ENCODE measurements around the gene PDF. TPM values are rescaled to one million over a fixed set of nuclear protein-coding genes. Genes with fewer than 3 reads are reported as not detected.
"Not testable (repeated sequence)": the region's sequence is repeated elsewhere in the genome, so short reads cannot be mapped to it uniquely, and the experiment has no call there.

PDF gene
- total RNA-seq, 2 experiments from 2014 or later, result 12.3 to 13.9 TPM

DNA sequence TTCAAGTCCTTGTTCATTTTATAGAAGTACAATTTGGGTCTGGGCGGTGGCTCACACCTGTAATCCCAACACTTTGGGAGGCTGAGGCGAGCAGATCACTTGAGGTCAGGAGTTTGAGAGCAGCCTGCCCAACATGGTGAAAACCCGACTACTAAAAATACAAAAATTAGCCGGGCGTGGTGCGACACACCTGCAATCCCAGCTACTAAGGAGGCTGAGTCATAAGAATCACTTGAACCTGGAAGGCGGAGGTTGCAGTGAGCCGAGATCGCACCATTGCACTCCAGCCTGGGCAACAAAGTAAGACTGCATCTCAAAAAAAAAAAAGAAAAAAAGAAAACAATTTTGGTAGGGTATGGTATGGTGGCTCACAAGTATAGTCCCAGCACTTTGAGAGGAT lies 29.7 kb upstream of the PDF start:
- CTCF ChIA-PET; DNase-seq; H3K27me3 Mint-ChIP-seq (ENCODE audit: low read depth); H3K9me3 Mint-ChIP-seq; H3K4me3 Mint-ChIP-seq; H3K4me1 Mint-ChIP-seq (ENCODE audit: low read depth); intact Hi-C loops (cut with micrococcal nuclease); H3K27ac Mint-ChIP-seq: not testable (repeated sequence)
- peaks cover 27% of the 10 kb centered on the region for H3K36me3 Mint-ChIP-seq (ENCODE audit: low read depth)

DNA sequence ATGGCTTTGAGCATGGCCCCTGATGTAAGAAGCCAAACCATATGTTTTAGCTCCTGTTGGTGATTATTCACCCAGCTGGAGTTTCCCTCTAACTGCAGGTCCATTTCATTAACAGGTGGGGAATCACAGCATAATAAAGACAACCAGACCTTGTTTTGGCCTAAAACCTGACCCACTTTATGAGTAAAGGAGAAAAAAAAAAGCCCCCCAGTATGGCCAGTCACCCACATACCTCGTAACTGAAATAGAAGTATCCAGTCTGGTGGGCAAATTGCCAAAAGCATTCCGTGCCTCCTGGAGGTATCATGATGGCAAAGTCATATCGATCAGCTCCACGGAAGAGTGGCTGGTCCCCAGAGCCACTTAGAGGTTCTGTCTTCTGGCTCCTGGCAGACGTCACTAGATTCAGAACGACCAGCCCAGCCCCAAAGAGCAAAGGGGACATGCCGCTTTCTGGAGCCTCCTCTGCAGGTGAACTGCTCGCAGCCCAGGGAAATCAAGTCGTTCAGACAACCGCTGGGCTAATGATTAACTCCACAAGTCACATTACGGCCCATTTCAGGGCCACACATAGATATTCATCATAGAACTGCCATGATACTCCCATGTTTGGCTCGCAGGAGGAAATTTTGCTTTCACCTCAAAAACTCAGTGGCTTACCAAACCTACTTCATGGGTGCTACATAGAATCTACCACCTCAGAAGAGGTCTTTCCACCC lies 21.1 kb upstream of the PDF start, which contains the start of gene TMED6:
TSS of gene TMED6 (minus strand) at position 478 of the 719 bp plus-strand sequence. CDS start at position 445, 33 bp downstream.
- CTCF ChIA-PET, result interaction anchor here (0.6 kb wide), 2 partner anchors 18 to 45 kb away, joined by 3 to 8 read pairs; no protein-coding TSS in a partner anchor
- Mint-ChIP-seq H3K4me1 (ENCODE audit: low read depth) (no peaks in the 10 kb centered on the region), H3K27ac (peak within 1 kb of the TSS; percentile 46), H3K9me3 (no peaks in the 10 kb centered on the region), H3K27me3 (ENCODE audit: low read depth) (no peaks in the 10 kb centered on the region), H3K36me3 (ENCODE audit: low read depth) (peaks cover 28% of the 10 kb centered on the region), H3K4me3 (no peak within 1 kb of the TSS)
- no peak for DNase-seq
- intact Hi-C loops (cut with micrococcal nuclease), result no loop called here

DNA sequence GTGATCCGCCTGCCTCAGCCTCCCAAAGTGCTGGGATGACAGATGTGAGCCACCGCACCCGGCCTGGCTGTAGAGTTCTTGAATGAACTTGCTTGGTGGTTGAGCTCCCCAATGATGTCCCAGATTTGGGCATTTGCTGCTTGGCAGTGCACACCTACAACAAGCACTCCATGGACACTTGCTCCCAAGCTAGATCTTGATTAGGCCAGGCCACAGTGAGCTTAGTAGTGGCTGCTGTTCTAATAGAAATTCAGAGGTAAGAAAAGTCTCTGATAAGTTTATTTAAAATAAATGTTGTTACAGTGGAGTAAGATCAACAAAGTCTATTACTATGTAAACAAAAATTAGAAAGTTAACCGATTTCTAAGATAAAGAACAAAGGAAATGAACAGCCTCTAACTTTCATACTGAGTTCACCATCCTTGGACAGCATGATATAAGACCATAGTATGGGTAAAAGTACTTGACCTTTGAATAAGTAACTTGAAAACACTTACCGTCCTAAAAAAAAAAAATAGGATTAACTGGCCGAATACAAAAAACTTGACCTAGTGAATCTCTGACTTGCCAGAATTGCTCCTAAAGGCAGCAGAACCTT lies 20.2 kb upstream of the PDF start:
- H3K4me3 Mint-ChIP-seq, result no peak overlapping the region
- CTCF ChIA-PET, result interaction anchor here (0.6 kb wide), 2 partner anchors 17 to 44 kb away, joined by 3 to 8 read pairs; no protein-coding TSS in a partner anchor
- no peak overlapping the region for H3K27ac Mint-ChIP-seq
- H3K9me3 Mint-ChIP-seq, result no peaks in the 10 kb centered on the region
- no peak for DNase-seq
- peaks cover 2% of the 10 kb centered on the region for H3K4me1 Mint-ChIP-seq (ENCODE audit: low read depth)
- intact Hi-C loops (cut with micrococcal nuclease), result no loop called here
- peaks cover 26% of the 10 kb centered on the region for H3K36me3 Mint-ChIP-seq (ENCODE audit: low read depth)
- H3K27me3 Mint-ChIP-seq (ENCODE audit: low read depth), result no peaks in the 10 kb centered on the region

DNA sequence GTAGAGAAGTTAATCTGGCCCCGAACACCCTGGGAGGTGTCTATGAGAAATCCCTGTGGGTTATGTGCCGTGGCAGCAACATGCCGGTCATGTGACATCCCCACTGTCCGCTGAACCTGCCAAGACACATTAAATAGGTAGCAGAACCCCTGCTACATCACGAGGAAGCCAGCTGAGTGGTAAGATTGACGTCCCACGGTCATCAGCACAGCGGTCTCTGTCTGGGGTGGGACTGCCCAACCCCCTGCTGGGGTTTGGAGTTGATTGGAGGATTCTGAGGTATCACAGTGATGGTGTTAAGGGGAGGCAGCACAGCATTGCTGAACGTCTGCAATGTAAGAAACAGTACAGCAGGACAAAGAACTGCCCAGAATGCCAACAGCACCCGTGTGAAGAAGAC lies 19.1 kb upstream of the PDF start:
- Mint-ChIP-seq H3K27ac (no peak overlapping the region), H3K27me3 (ENCODE audit: low read depth) (no peaks in the 10 kb centered on the region), H3K4me1 (ENCODE audit: low read depth) (peaks cover 4% of the 10 kb centered on the region), H3K9me3 (no peaks in the 10 kb centered on the region), H3K4me3 (no peak overlapping the region), H3K36me3 (ENCODE audit: low read depth) (peaks cover 19% of the 10 kb centered on the region)
- intact Hi-C loops (cut with micrococcal nuclease), result no loop called here
- CTCF ChIA-PET, result no interaction called here
- DNase-seq, result no peak

GRCh38 chr16:69348222-69348621 lies 17.8 kb upstream of the PDF start:
- H3K27ac Mint-ChIP-seq, result no peak overlapping the region
- peaks cover 6% of the 10 kb centered on the region for H3K4me1 Mint-ChIP-seq (ENCODE audit: low read depth)
- no peaks in the 10 kb centered on the region for H3K9me3 Mint-ChIP-seq
- no peaks in the 10 kb centered on the region for H3K27me3 Mint-ChIP-seq (ENCODE audit: low read depth)
- CTCF ChIA-PET, result no interaction called here
- peaks cover 24% of the 10 kb centered on the region for H3K36me3 Mint-ChIP-seq (ENCODE audit: low read depth)
- no peak overlapping the region for H3K4me3 Mint-ChIP-seq
- no peak for DNase-seq
- intact Hi-C loops (cut with micrococcal nuclease), result no loop called here

DNA sequence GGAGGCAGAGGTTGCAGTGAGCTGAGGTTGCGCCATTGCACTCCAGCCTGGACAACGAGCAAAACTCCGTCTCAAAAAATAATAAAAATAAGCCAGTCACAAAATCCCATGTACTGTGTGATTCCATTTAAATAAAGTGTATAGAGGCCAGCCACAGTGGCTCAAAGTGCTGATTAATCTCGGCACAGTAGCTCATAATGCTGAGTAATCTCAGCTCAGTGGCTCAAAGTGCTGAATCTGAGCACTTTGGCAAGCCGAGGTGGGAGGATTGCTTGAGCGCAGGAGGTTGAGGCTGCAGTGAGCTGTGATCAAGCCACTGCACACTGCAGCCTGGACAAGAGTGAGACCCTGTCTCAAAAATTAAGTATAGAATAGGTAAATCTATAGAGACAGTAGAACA lies 16.3 kb upstream of the PDF start:
- CTCF ChIA-PET, result no interaction called here
- Mint-ChIP-seq H3K27ac (no peak overlapping the region), H3K27me3 (ENCODE audit: low read depth) (no peaks in the 10 kb centered on the region), H3K4me1 (ENCODE audit: low read depth) (peaks cover 15% of the 10 kb centered on the region), H3K36me3 (ENCODE audit: low read depth) (peaks cover 24% of the 10 kb centered on the region), H3K9me3 (no peaks in the 10 kb centered on the region), H3K4me3 (no peak overlapping the region)
- DNase-seq, result no peak
- intact Hi-C loops (cut with micrococcal nuclease), result no loop called here

DNA sequence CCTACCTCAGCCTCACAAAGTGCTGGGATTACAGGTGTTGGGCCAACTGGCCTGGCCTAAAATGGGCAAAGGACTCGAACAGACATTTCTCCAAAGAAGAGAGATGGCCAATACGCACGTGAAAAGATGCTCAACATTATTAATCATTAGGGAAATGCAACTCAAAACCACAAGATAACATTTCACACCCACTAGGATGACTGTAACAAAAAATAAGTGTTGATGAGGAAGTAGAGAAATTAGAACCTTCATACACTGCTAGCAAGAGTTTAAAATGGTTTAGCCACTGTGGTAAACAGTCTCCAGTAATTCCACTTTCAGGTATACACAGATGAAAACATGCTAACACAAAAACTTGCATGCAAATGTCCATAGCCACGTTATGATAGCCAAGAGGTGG lies 15.5 kb upstream of the PDF start:
- Mint-ChIP-seq H3K36me3 (ENCODE audit: low read depth) (peaks cover 29% of the 10 kb centered on the region), H3K9me3 (no peaks in the 10 kb centered on the region), H3K4me1 (ENCODE audit: low read depth) (peaks cover 22% of the 10 kb centered on the region), H3K4me3 (no peak overlapping the region), H3K27ac (no peak overlapping the region), H3K27me3 (ENCODE audit: low read depth) (no peaks in the 10 kb centered on the region)
- DNase-seq, result no peak
- CTCF ChIA-PET, result no interaction called here
- intact Hi-C loops (cut with micrococcal nuclease), result no loop called here

DNA sequence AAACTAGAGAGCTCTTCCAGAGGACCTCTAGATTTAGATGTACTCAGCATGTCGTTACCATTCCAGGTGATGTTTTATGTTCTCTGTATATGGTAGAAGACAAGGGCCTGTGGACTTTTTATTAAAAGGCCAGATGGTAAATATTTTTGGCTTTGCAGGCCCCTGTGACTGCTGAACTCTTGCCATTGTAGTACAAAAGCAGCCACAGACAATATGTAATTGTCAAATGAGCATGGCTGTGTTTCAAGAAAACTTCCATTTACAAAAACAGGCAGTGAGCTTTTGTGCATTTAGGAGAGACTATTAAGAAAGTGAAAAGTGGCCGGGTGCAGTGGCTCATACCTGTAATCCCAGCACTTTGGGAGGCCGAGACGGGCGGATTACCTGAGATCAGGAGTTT lies 13.8 kb upstream of the PDF start:
- intact Hi-C loops (cut with micrococcal nuclease), result no loop called here
- CTCF ChIA-PET, result no interaction called here
- Mint-ChIP-seq H3K36me3 (ENCODE audit: low read depth) (peaks cover 35% of the 10 kb centered on the region), H3K27ac (no peak overlapping the region), H3K4me1 (ENCODE audit: low read depth) (peaks cover 33% of the 10 kb centered on the region), H3K9me3 (no peaks in the 10 kb centered on the region), H3K27me3 (ENCODE audit: low read depth) (no peaks in the 10 kb centered on the region), H3K4me3 (no peak overlapping the region)
- no peak for DNase-seq

GRCh38 chr16:69340095-69340644 lies 9.8 kb upstream of the PDF start:
- CTCF ChIA-PET, result interaction anchor here (1.2 to 2.2 kb wide), 4 partner anchors 9 to 414 kb away, joined by 3 to 8 read pairs (median 4); partner anchors contain the start of genes NOB1 and PDF
- H3K4me3 Mint-ChIP-seq, result peak overlapping the region; percentile 98
- no peaks in the 10 kb centered on the region for H3K9me3 Mint-ChIP-seq
- DNase-seq, result peak; percentile 53
- H3K36me3 Mint-ChIP-seq (ENCODE audit: low read depth), result peaks cover 36% of the 10 kb centered on the region
- intact Hi-C loops (cut with micrococcal nuclease), result no loop called here
- peaks cover 51% of the 10 kb centered on the region for H3K4me1 Mint-ChIP-seq (ENCODE audit: low read depth)
- H3K27me3 Mint-ChIP-seq (ENCODE audit: low read depth), result no peaks in the 10 kb centered on the region
- peak overlapping the region; percentile 95 for H3K27ac Mint-ChIP-seq

DNA sequence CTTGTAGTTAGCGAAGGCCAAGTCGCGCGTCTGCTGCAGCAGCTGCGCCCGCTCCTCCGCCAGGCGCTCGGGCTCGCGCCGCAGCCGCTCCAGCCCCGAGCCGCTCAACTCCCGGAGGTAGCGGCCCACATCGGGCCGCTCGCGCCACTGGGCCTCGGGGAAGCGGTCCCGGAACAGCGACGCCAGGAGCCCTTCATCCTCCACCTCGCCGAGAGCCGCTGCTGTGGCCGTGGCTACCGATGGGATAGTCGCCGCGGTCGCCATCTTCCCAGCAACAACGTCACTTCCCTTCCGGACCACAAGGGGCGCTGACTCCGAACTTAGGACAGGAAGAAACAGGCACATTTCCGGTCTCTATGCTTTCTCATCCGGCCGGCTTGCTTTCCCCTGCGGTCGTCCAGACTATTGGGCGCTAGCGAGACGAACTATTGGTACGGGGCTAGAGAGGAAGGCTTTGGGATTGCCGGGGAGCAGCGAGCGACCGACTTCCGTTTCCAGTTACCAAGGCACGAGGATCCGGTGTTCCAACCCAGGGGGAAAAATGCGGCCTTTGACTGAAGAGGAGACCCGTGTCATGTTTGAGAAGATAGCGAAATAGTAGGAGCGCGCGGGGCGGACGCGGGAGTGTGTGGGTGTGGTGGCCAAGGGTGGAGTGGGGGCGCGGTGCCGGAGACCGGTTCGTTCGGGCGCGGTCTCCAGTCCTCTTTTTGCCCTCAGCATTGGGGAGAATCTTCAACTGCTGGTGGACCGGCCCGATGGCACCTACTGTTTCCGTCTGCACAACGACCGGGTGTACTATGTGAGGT lies 9.1 kb upstream of the PDF start, which contains the start of the genes COG8 and NIP7:
TSS of gene COG8 (minus strand) at position 276 of the 806 bp plus-strand sequence. CDS start at position 264, 12 bp downstream.
TSS of gene NIP7 (plus strand) at position 484 of the 806 bp plus-strand sequence. CDS start at position 542, 58 bp downstream.
- Mint-ChIP-seq H3K27me3 (ENCODE audit: low read depth) (no peaks in the 10 kb centered on the region), H3K4me3 (peak within 1 kb of the TSS; percentile 98), H3K4me1 (ENCODE audit: low read depth) (peaks cover 53% of the 10 kb centered on the region), H3K36me3 (ENCODE audit: low read depth) (peaks cover 42% of the 10 kb centered on the region), H3K27ac (peak within 1 kb of the TSS; percentile 95), H3K9me3 (no peaks in the 10 kb centered on the region)
- CTCF ChIA-PET, result interaction anchor here (0.6 to 2.2 kb wide), 8 partner anchors 9 to 415 kb away, joined by 3 to 8 read pairs (median 4); partner anchors contain the start of genes NOB1 and PDF
- intact Hi-C loops (cut with micrococcal nuclease), result loop anchor here (1.0 to 2.0 kb wide), 5 partner anchors 9 to 415 kb away; partner anchors contain the start of genes NFAT5, NOB1, PDF and TERF2
- DNase-seq, result peak; percentile 96

DNA sequence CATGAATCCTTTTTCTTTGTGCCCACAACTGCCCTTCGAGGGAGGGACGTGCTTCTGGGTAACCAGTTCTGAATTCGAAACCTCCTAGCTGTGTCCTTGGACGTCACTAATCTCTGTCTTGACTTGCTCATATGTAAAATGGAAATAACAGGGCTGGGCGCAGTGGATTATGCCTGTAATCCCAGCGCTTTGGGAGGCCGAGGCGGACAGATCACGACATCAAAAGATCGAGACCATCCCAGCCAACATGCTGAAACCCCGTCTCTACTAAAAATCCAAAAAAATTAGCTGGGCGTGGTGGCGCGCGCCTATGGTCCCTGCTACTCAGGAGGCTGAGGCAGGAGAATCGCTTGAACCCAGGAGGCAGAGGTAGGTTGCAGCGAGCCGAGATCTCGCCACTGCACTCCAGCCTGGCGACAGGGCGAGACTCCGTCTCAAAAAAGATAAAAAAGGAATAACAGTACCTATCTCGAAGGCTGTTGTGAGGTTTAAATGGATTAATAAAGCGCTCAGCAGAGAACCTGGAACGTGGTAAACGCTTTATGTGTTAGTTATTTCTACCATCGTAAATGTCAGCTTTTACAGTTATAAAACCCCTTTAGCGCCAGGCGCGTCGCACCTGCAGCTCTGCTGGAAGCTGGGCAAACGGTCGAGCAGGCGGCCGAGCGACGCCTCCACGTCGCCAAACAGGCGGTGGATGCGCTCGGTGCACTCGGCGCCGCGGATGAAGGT lies 8.3 kb upstream of the PDF start:
- H3K36me3 Mint-ChIP-seq (ENCODE audit: low read depth), result peaks cover 43% of the 10 kb centered on the region
- DNase-seq, result no peak
- CTCF ChIA-PET, result interaction anchor here (0.6 to 1.9 kb wide), 5 partner anchors 9 to 416 kb away, joined by 3 to 6 read pairs (median 4); partner anchors contain the start of genes NOB1 and PDF

More for the DNA sequence above, 8.3 kb upstream of the PDF start:
- H3K27ac Mint-ChIP-seq, result peak overlapping the region; percentile 80
- H3K4me1 Mint-ChIP-seq (ENCODE audit: low read depth), result peaks cover 53% of the 10 kb centered on the region
- H3K4me3 Mint-ChIP-seq, result peak overlapping the region; percentile 98
- H3K9me3 Mint-ChIP-seq, result no peaks in the 10 kb centered on the region
- H3K27me3 Mint-ChIP-seq (ENCODE audit: low read depth), result no peaks in the 10 kb centered on the region
- intact Hi-C loops (cut with micrococcal nuclease), result loop anchor here (1.0 to 2.0 kb wide), 5 partner anchors 8 to 416 kb away; partner anchors contain the start of genes NFAT5, NOB1, PDF and TERF2
